Measurements from ENCODE around the gene KIF5C.

- TF ChIP-seq CTCF (tag by site-specific recombination; IDR thresholded peaks at IDR 0.05) (no peak), ZNF777 (tag by site-specific recombination; IDR thresholded peaks at IDR 0.05; ENCODE audit: borderline replicate concordance) (no peak), ZNF510 (tag by site-specific recombination; IDR thresholded peaks at IDR 0.05; ENCODE audit: insufficient replicate concordance) (no peak), ZNF658 (tag by site-specific recombination; IDR thresholded peaks at IDR 0.05) (no peak), ZFP41 (tag by site-specific recombination; IDR thresholded peaks at IDR 0.05; ENCODE audit: borderline replicate concordance) (no peak), ZNF10 (tag by site-specific recombination; IDR thresholded peaks at IDR 0.05) (no peak), ZNF639 (tag by site-specific recombination; IDR thresholded peaks at IDR 0.05) (no peak), HOXA7 (CRISPR knock-in tag; IDR thresholded peaks at IDR 0.05; ENCODE audit: borderline replicate concordance) (no peak)
These were observed 38.0 kb downstream of the KIF5C start for GRCh38 chr2:148913061-148913460.
